ENCODE data around the gene ASS1. TPM values are rescaled to one million over a fixed set of nuclear protein-coding genes. Genes with fewer than 3 reads are reported as not detected.
A peak's percentile ranks its signal among the peaks of the same experiment; 100 is the strongest.

The ASS1 gene
- total RNA-seq, 1 donor from 2014 or later: 71.3 TPM

- peaks cover 47% of the 10 kb centered on the region for H3K27me3 ChIP-seq (ENCODE audit: low read depth)
- H3K36me3 ChIP-seq: no peaks in the 10 kb centered on the region
- DNase-seq: no peak
- intact Hi-C loops (cut with micrococcal nuclease): no loop called here
- no peaks in the 10 kb centered on the region for H3K9me3 ChIP-seq (replicated peaks)
- no peak overlapping the region for H3K27ac ChIP-seq (replicated peaks)
- no peak overlapping the region for H3K4me3 ChIP-seq
- TF ChIP-seq CTCF (IDR thresholded peaks at IDR 0.05; ENCODE audit: borderline replicate concordance): no peak
- peaks cover 10% of the 10 kb centered on the region for H3K4me1 ChIP-seq
Observed at GRCh38 chr9:130526854-130527650, 82.3 kb downstream of the ASS1 start.

- TF ChIP-seq CTCF (IDR thresholded peaks at IDR 0.05; ENCODE audit: borderline replicate concordance): no peak
- intact Hi-C loops (cut with micrococcal nuclease): no loop called here
- H3K4me3 ChIP-seq: no peak overlapping the region
- H3K9me3 ChIP-seq (replicated peaks): no peaks in the 10 kb centered on the region
- no peak for DNase-seq
- H3K27me3 ChIP-seq (ENCODE audit: low read depth): peaks cover 43% of the 10 kb centered on the region
- H3K27ac ChIP-seq (replicated peaks): no peak overlapping the region
- no peaks in the 10 kb centered on the region for H3K36me3 ChIP-seq
- peaks cover 10% of the 10 kb centered on the region for H3K4me1 ChIP-seq
Observed at GRCh38 chr9:130527651-130528310, 83.0 kb downstream of the ASS1 start.

- Histone ChIP-seq H3K27me3 (ENCODE audit: low read depth) (peaks cover 34% of the 10 kb centered on the region), H3K9me3 (replicated peaks) (no peaks in the 10 kb centered on the region), H3K4me3 (no peak overlapping the region), H3K27ac (replicated peaks) (no peak overlapping the region), H3K36me3 (no peaks in the 10 kb centered on the region), H3K4me1 (peaks cover 10% of the 10 kb centered on the region)
- no peak for TF ChIP-seq CTCF (IDR thresholded peaks at IDR 0.05; ENCODE audit: borderline replicate concordance)
- intact Hi-C loops (cut with micrococcal nuclease): no loop called here
- no peak for DNase-seq
Observed at GRCh38 chr9:130528674-130529073, 83.9 kb downstream of the ASS1 start.

GRCh38 chr9:130530938-130531337 is 86.2 kb downstream of the ASS1 start:
- intact Hi-C loops (cut with micrococcal nuclease): no loop called here
- peak overlapping the region; percentile 33 for H3K27ac ChIP-seq (replicated peaks)

GRCh38 chr9:130531670-130532069 is 86.9 kb downstream of the ASS1 start:
- no peak for DNase-seq
- Histone ChIP-seq H3K27me3 (ENCODE audit: low read depth) (peaks cover 22% of the 10 kb centered on the region), H3K9me3 (replicated peaks) (no peaks in the 10 kb centered on the region), H3K27ac (replicated peaks) (peak overlapping the region; percentile 22), H3K36me3 (no peaks in the 10 kb centered on the region), H3K4me1 (peaks cover 24% of the 10 kb centered on the region), H3K4me3 (no peak overlapping the region)
- no peak for TF ChIP-seq CTCF (IDR thresholded peaks at IDR 0.05; ENCODE audit: borderline replicate concordance)
- intact Hi-C loops (cut with micrococcal nuclease): no loop called here

More at GRCh38 chr9:130530938-130531337, 86.2 kb downstream of the ASS1 start:
- TF ChIP-seq CTCF (IDR thresholded peaks at IDR 0.05; ENCODE audit: borderline replicate concordance): no peak
- Histone ChIP-seq H3K27me3 (ENCODE audit: low read depth) (peaks cover 22% of the 10 kb centered on the region), H3K9me3 (replicated peaks) (no peaks in the 10 kb centered on the region), H3K4me1 (peaks cover 17% of the 10 kb centered on the region), H3K36me3 (no peaks in the 10 kb centered on the region), H3K4me3 (no peak overlapping the region)
- DNase-seq: peak; percentile 72
